SK-N-SH (cell line): ENCODE data around the gene FAM20C. TPM values are rescaled to one million over a fixed set of nuclear protein-coding genes. Genes with fewer than 3 reads are reported as not detected.

Experiments used
- polyA plus RNA-seq, 3 experiments: library from polyadenylated mRNA; depleted of rRNA; stranded (reverse); fragments of >200 nt; gene quantifications; 2 replicates each; pipeline ENCODE4 v1.2.3, GENCODE V29; 2012

Gene FAM20C
- polyA plus RNA-seq, 1 of the 3 experiments (the other 2 are of a cell fraction): 12.7 TPM

Other genes starting within 250 kb of the FAM20C start
- gene FOXL3, start 97.6 kb downstream of the FAM20C start, polyA plus RNA-seq (2012; rRNA removed): not detected in 2 replicates